GM12864 (cell line): ENCODE data around the gene ZNF653.

ENCODE experiments used
- DNase-seq: peaks from one replicate; pipeline ENCODE4 v3.0.0-alpha.2; 2011; ENCODE audit warnings: low read depth
- H3K4me3 ChIP-seq: 2 replicates; pipeline ENCODE4 v1.5.1; 2011; ENCODE audit warnings: mild to moderate bottlenecking, low read depth, low read length, control low read depth
- TF ChIP-seq, protein P1 (sequence below): IDR thresholded peaks from 2 replicates; pipeline ENCODE4 v1.5.1; 2011; ENCODE audit warnings: low read depth, mild to moderate bottlenecking, moderate library complexity, low read length, control low read depth, inconsistent platforms; ENCODE audit errors: missing control alignments

ZNF653 gene

GRCh38 chr19:11535792-11536595, 30.4 kb upstream of the ZNF653 start:
- peak overlapping the region; percentile 53 for H3K4me3 ChIP-seq
- DNase-seq: no peak
- TF ChIP-seq, protein P1, sequence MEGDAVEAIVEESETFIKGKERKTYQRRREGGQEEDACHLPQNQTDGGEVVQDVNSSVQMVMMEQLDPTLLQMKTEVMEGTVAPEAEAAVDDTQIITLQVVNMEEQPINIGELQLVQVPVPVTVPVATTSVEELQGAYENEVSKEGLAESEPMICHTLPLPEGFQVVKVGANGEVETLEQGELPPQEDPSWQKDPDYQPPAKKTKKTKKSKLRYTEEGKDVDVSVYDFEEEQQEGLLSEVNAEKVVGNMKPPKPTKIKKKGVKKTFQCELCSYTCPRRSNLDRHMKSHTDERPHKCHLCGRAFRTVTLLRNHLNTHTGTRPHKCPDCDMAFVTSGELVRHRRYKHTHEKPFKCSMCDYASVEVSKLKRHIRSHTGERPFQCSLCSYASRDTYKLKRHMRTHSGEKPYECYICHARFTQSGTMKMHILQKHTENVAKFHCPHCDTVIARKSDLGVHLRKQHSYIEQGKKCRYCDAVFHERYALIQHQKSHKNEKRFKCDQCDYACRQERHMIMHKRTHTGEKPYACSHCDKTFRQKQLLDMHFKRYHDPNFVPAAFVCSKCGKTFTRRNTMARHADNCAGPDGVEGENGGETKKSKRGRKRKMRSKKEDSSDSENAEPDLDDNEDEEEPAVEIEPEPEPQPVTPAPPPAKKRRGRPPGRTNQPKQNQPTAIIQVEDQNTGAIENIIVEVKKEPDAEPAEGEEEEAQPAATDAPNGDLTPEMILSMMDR: peak; percentile 90

DNA sequence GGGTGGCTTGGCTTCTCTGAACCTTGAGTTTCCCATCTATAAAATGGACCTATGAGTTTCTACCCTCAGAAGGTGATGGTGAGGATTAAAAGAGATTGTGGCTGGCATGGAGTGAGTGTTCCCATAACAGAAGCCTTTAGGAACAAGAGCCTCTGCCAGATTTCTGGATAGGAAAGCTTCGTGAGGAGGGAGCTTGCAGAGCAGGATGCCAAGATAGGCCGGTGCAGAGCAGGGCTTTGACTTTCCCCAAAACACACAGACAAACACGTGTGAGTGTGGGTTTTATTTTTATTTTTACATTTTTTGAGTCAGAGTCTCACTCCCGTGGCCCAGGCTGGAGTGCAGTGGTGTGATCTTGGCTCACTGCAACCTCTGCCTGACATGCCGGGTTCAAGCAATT, 29.3 kb upstream of the ZNF653 start:
- no peak overlapping the region for H3K4me3 ChIP-seq
- TF ChIP-seq, protein P1: no peak
- no peak for DNase-seq

DNA sequence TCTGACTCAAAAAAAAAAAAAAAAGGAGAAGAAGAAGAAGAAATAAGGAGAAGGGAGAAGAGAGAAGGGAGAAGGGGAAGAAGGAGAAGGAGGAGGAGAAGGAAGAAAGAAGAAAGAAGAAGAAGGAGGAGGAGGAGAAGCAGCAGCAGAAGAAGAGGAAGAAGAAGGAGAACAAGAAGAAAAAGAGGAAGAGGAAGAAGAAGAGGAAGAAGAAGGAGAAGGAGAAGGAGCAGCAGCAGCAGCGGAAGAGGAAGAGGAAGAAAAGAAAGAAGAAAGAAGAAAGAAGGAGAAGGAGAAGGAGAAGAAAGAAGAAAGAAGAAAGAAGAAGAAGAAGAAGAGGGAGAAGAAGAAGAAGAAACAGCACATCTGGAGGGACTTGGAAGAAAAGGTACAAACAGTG, 28.9 kb upstream of the ZNF653 start:
- TF ChIP-seq, protein P1: no peak
- no peak for DNase-seq
- H3K4me3 ChIP-seq: no peak overlapping the region

GRCh38 chr19:11530432-11530831, 24.8 kb upstream of the ZNF653 start:
- TF ChIP-seq, protein P1: peak; percentile 8
- H3K4me3 ChIP-seq: no peak overlapping the region
- DNase-seq: peak; percentile 45

GRCh38 chr19:11528551-11529341, 23.1 kb upstream of the ZNF653 start, which contains the start of gene ECSIT:
TSS of gene ECSIT (minus strand) at chr19:11529134. CDS start at chr19:11519170, 9,964 bp downstream.
- TF ChIP-seq, protein P1: no peak
- peak; percentile 92 for DNase-seq
- H3K4me3 ChIP-seq: peak within 1 kb of the TSS; percentile 97

GRCh38 chr19:11519138-11519537, 13.5 kb upstream of the ZNF653 start:
- DNase-seq: no peak
- no peak overlapping the region for H3K4me3 ChIP-seq
- TF ChIP-seq, protein P1: no peak
